HG02588 (cell line): Measurements from ENCODE around the gene PLN.

Experiments
- ATAC-seq: cut with Tn5 transposase; IDR thresholded peaks from one replicate; pipeline ENCODE4 v1.9.1; 2021; ENCODE audit warnings: mild to moderate bottlenecking, moderate library complexity; ENCODE audit not compliant: unreplicated experiment

PLN gene

DNA sequence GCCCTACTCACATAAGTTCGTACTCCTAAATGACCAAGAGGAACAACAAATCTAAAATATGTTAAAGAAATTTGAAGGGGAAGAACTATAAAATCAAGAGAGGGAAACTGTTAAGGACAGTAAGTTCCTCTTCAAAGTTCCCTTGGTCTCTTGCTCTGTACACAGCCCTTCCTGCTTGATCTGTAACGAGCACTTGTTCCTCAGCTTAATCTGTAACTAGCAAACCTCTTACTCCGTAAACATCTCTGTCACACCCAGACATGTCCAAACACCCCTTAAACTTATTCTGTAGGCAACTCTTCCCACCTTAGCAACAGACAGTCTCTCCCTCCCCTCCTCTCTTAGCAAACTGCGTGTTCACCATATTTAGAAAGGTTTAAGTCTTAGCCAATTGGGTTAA, 29.9 kb downstream of the PLN start:
- no peak for ATAC-seq

DNA sequence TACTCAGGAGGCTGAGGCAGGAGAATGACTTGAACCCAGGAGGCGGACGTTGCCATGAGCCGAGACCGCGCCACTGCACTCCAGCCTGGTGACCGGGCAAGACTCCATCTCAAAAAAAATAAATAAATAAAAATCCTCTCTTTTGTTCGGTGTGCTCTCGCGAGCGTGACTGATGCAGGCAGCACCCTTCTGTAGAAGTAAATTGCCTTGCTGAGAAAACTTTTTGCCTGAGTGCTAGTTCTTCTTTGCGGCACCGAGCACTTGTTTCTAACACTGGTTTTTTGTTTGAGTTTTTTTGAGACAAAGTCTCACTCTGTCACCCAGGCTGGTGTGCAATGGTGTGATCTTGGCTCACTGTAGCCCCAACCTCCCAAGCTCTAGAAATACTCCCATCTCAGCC, 30.5 kb downstream of the PLN start:
- ATAC-seq = no peak

DNA sequence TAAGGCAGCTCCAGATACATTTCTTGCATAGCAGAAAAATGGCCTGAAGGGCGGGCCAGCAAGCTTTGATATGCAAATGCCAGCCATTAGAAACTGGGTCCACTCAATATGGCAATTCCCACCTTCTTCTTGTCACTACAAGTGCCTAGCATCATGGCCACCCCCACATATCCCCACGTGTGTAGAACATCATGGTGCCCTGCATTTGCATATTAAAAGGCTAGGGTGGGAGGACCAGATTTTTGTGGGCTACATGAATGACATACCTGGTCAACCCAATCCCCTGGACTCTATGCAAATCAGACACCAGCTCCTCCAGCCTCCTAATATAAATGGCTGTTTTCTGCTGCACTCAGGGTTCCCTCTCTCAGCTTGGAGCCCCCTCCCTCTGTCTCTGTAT, 31.7 kb downstream of the PLN start:
- no peak for ATAC-seq

DNA sequence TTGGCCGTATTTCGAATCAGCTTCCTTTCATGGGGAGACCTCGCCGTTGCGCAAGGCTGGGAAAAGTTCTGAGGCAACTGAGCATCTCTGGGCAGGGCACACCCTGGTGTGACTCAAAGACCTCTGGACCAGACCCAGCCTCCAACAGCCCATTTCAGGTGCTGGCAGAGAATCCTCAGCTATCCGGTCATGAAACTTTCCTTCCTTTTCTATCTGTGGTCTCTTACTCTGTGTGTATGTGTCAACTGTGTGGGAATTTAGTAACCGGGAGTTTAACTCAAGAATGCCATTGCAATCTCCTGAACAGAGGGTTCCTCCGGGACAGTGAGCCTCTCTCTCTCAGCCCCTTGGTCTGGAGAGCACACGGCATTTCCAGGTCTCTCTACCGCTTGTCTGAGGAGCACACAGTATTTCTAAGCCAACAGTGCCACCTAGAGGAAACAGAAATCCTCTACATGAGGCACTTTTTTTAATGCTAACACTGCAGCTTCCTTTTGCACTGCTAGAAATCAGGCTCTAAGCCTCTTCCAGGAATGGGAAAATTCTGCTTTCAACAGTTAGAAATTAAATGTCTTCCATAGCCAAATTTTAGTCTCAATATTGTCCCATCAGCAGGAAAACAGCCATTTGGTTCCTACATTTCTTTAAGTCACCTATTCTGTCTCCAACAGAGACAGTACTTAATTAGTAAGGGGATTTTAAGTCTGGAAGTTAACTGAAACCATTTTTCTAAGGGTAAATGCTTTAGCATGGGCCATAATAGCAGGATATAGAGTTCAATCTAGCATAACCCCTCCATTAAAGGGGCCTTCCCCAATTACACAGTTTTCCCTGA, 32.7 kb downstream of the PLN start:
- ATAC-seq = no peak

DNA sequence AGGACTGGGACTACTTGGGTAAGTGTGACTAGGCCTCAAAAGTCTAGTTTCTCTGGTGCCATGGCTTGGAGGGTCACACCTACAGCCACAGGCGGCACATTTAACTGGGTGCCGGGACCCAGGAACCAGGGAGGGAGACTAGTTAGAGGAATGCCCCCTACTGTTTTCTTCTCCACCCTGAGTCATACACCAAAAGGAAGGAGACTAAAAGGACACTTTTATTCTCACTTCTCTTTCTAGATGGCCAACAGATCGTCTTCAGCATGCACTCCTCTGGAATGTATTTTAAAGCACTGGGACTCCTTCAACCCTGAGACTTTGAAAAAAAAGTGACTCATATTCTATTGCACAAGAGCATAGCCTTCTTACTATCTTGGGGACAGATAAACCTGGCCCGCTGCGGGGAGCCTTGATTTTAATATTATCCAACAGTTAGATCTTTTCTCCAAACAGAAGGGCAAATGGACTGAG, 33.4 kb downstream of the PLN start:
- ATAC-seq = no peak

DNA sequence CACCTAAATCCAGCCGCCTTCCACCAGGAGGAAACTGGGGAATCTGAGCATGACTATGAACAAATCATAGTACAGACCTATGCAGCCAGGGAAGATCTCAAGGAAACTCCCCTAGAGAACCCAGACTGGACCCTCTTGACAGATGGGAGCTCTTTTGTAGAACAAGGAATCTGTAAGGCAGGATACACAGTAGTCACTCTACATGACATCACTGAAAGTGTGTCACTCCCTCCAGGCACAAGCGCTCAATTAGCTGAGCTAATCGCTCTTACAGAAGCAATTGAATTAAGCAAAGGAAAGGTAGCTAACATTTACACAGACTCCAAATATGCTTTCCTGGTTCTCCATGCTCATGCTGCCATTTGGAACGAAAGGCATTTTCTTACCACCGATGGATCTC, 36.8 kb downstream of the PLN start:
- no peak for ATAC-seq

DNA sequence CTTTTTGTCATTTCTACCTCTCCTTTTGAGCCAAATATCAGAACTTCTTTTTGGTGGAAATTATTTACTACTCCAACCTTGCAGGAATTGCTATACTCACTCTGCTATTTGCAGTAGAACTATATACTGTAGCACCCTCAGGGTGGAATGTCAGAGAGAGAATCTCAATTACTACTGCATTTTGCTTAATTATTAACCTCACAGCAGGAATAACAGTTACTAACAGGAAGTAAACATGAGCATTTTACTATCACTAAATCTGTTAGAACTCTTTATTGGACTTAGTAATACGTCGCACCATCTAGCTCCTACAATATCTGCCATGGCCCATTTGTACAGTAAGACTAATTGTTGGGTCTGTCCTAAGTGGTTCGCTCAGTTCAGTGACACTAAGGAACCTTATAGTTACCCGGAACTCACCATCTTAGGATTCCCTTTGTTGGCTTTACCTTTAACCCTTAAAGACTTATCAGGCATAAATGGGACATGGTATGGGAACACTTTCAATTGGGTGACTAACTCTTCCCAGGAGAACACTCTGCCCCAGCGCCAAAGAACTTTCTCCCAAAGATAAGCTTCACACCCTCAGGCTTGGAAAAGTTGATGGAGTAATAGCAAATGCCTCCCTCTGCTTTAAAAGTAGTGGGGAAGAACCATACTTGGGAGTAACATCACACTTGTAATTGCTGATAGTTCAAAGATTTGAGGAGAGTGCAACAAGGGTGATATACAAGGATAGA, 38.8 kb downstream of the PLN start:
- ATAC-seq = no peak

DNA sequence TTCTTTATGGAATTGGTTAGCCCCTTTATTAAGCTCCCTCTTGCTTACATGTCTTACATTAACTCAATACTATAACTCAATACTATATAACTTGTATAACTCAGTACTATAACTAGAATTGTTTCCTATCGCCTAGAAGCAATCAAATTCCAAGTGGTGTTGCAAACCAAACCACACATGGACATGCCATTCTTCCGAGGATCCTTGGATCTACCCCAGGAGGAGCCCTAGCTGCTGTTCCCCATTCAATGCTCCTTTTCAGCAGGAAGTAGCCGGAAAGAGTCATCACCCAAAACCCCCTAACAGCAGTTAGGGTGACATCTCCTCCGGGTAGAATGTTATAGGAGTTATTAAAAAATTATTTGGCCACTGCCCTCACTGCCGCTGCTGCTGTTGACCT, 40.5 kb downstream of the PLN start:
- no peak for ATAC-seq

DNA sequence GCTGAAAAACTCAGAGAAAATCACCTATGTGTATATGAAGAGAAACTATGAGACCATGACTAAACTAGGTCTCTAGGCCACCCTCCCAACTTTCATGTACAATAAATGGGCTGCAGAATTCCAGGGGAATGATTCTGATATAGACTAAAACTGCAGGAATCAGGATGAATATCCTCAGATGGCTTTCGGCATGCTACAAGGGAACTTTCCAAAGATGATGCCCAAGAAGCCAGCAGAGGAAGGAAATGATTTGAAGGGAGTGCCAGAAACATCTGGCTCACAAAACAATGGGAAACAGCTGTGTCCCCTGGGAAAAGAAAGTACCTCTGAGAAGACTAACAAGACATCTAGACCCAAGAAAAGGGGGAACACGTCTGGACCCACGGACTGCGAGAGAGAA, 41.1 kb downstream of the PLN start:
- ATAC-seq = no peak

DNA sequence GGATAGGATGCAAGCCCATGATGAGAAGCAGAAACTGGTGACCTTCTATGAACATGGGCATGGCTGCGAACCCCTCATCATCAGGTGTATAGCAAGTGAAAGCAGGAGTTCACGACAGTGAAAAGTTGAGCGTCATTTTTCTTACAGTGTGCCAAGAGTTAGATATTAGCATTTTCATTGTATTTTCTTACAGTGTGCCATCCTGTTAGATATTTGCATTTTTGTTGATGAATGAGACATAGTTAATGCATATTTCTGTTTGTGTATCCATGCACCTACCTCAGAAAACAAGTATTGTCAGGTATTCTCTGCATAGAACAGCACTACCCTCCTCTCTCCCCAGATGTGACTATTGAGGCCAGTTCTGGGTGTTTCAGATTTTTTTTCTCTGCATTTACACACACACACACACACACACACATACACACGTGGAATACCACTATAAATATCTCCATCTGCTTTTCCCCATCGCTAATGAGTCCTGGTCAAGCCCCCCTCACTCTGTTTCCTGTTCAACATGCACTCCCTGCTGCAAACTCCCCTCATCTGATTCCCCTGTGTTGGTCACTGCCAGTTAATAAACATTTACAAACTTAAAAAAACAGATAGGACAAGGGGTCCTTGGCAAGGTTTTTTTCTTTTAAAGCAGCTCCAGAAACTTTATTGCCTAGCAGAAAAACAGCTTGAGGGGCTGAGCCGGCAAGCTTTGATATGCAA, 41.7 kb downstream of the PLN start:
- no peak for ATAC-seq

DNA sequence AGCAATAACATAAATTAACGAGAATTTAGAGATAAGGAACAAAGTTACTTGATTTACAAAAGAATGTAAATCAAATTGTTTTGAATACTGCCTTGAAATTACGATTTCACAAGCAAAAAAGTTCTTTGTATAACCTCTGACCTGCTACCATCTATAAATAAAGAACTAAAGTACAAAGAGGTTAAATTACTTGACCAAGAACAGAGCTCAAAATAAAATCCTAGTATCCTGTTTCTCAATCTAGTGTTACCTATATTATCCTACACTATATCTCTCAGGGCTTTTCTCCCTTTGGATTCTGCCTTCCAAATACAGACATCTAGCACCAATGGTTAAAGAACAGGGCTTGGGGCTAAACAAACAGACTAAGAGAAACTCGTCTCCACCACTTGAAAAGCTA, 43.8 kb downstream of the PLN start:
- ATAC-seq = no peak

DNA sequence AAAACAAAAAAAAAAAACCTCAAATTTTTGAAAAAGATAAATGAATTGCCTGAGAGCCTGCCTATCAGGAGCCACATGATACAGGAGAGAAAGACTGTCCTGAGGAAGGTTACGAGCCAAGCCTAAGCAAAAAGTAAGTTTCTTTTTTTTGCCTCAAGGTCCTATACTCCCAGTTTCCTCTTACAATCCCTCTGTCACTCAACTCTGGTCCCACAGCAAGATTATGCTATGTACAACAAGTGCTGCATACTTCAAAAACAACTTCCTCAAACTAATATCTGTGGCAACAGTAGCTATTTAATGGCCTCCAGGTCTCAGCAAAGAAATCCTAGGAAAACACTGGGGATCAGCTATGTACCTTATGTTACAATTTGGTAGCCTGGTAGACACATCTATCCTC, 46.8 kb downstream of the PLN start:
- ATAC-seq = no peak

DNA sequence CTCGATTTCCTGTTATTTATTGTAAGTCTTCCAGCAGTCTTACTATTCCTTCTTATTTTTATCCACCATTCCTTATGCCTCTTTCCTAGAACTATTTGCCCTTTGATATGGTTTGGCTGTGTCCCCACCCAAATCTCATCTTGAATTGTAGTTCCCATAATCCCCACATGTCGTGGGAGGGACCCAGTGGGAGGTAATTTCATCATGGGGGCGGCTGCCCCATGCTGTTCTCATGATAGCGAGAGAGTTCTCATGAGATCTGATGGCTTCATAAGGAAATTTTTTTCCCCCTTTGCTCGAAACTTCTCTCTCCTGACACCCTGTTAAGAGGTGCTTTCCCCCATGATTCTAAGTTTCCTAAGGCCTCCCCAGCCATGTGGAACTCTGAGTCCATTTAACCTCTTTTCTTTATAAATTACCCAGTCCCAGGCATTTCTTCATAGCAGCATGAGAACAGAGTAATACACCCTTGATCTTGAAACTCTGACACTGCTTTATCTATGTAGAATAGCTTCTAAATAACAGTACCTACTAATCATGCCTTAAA, 48.8 kb downstream of the PLN start:
- no peak for ATAC-seq

DNA sequence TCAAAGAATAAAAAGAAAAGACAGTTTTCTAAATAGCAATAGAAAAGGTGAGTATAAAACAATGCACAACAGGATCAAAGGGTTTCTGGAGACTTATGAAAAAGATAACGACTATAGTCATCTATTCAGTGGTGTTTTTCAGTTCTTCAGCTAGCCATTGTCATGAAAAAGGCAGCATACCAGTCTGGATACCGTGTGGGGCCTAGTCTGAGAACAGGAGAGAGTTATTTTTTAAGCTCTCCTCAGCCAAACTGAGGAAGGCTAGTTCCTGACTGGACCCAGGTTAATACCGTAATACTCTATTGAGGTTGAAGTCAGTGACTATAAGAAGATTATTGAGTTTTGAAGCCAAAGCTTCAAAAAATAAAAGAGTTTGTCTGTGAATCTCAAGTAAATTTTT, 49.5 kb downstream of the PLN start:
- no peak for ATAC-seq

DNA sequence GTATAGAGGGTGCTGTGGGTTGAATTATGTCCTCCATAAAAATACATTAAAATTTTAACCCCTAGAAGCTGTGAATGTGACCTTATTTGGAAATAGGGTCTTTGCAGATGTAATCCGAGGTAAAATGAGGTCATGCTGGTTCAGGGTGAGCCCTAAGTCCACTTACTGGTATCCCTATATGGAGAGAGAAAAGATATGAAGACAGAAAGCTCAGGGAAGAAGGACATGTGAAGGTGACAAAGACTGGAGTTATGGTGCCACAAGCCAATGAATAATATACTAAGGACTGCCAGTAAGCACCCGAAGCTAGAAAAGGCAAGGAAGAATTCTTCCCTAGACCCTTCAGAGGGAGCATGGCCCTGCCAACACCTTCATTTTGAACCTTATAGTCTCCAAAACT, 50.2 kb downstream of the PLN start:
- ATAC-seq = no peak

DNA sequence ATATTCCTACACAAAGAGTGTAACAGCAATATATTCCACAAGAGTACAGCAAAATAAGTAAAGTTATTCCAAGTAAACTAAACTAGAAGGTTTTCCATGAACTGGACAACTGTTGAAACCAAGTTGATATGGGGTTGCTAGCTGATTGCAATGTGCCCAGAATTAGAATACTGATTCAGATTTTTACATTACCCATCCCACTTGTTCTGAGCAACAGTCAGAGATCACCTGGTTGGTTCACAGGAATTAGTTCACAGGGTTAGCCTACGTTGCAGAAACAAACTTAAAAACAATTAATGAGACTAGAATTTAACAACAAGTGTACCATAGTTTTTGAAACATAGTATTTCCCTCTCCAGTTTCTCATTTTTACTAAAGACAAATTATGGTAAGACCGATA, 54.2 kb downstream of the PLN start:
- no peak for ATAC-seq

DNA sequence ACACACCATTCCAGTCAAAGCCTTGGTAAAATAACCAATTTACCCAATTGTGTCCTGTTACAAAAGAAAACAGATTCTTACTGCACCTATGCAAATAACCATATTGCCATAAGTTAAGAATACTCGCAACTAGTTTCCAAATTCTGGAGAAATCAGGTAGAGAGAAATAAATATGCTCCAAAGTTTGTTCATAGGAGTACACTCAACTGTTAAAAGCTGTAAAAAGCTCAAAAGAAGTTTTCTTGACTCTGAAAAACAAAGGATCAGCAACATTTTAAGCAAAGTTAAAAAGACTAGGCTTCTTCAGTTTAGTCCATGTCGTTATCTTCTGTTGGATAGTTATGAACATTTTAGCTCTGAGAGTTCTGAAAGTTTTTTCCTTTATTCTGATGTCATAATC, 55.3 kb downstream of the PLN start:
- ATAC-seq = no peak

DNA sequence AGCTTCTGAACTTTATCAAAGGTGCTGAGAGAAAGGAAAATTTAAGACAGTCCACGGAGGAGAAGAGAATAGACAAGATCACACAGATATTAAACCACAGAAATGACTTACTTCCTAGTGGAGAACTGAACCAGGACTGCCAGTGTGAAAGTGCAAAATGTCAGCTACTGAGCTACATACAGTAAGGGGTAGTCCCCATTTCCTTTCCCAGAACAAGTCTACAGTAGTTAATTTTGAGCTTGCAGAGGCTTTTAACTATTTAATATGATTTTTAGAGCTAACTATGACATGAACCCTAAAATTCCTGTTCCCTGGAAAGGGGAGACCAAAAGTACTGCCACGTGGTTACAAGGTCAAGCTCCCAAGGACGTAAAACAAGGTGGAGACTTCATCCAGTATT, 58.2 kb downstream of the PLN start:
- no peak for ATAC-seq

DNA sequence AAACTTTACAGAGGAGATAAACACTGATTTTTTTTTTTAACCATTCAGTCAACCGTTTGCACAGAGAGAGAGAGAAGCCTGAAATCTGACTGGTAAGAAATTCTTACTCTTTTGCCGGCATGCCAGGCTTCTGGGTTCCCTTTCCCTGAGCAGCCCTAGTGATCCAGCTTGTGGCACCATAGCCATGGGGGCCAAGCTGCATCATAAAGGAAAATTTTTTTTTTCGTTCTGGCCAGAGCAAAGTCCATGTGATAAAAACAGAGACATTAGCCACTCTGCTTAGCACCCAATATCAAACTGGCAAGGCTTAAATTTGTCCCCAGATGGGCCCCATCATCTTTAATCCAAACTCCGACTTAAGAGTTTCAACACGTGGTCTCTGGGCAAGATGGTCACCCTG, 58.8 kb downstream of the PLN start:
- ATAC-seq = no peak
